HG03025 (cell line): ENCODE measurements around the gene EPHX1.

Experiments used
- ATAC-seq: cut with Tn5 transposase; IDR thresholded peaks from one replicate; pipeline ENCODE4 v1.9.1; 2021; ENCODE audit warnings: mild to moderate bottlenecking, moderate library complexity; ENCODE audit not compliant: unreplicated experiment, low FRiP score

Gene EPHX1

DNA sequence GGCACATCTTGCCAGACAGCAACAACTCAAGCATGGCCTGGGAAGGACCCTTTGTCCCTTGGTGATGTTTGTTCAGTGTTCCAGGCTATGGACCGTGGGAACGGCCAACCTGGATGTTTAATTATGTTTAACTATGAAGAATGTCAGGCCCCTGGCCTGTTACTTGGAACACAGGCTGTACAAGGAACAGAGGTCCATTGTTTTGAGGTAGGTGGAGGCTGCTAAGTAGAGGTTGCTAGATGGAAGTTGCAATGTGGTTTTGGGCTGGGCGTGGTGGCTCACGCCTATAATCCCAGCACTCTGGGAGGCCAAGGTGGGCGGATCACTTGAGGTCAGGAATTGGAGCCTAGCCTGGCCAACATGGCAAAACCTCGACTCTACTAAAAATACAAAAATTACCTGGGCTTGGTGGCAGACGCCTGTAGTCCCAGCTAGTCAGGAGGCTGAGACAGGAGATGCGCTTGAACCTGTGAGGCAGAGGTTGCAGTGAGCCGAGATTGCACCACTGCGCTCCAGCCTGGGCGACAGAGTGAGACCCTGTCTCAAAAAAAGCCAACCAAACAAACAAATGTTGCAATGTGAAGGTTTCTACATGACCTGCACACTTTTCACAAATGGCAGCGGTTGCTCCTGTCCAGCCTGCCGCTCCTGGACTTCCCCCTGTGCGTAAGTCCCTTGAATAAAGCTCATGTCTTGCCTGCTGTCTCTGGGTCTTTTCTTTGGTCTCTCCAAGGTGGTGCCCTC is 81.5 kb downstream of the EPHX1 start:
- no peak for ATAC-seq

DNA sequence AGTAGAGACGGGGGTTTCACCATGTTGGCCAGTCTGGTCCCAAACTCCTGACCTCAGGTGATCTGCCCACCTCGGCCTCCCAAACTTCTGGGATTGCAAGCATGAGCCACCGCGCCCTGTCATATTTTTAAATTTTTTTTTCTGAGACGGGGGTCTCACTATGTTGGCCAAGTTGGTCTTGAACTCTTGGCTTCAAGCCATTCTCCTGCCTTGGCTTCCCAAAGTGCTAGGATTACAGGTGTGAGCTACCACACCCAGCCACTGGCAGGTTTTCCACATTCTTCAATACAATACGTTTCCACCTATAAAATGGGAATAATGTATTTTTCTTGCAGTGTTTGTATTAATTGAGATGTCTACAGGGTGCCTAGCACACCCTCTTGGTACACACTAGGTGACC is 82.4 kb downstream of the EPHX1 start:
- ATAC-seq, result no peak
